OCI-LY7 (cell line): ENCODE data around the gene HEXA. TPM values are rescaled to one million over a fixed set of nuclear protein-coding genes. Genes with fewer than 3 reads are reported as not detected.

ENCODE experiments used
- BruUV-seq: library from RNA; stranded (reverse); fragments of 400-500 nt; replicated peaks from 2 replicates; lab custom pipeline; 2021; lab: Mats Ljungman, UMichigan
- CTCF ChIA-PET: fragments of 300-600 bp; sonication (Branson Sonifier 250); formaldehyde crosslinking; loops from one replicate; lab custom pipeline; 2022; ENCODE audit warnings: antibody characterized with exemption; ENCODE audit not compliant: unreplicated experiment; lab: Charles Lee
- POLR2A ChIA-PET: fragments of 300-600 bp; sonication (Branson Sonifier 250); formaldehyde crosslinking; loops from one replicate; lab custom pipeline; 2022; ENCODE audit warnings: antibody characterized with exemption; lab: Charles Lee
- DNase-seq: peaks from one replicate; pipeline ENCODE4 v3.0.0-alpha.2; 2015; ENCODE audit warnings: low spot score
- H2AFZ ChIP-seq: fragments of 200-600 bp; sonication (generic), shearing (Covaris generic); 2 replicates; pipeline ENCODE4 v1.6.1; 2014; ENCODE audit warnings: mild to moderate bottlenecking, antibody characterized with exemption, low read length, moderate library complexity
- H3K27ac ChIP-seq: fragments of 200-600 bp; sonication (generic); 2 replicates; pipeline ENCODE4 v1.5.1; 2014; ENCODE audit warnings: mixed run types, low read depth, mild to moderate bottlenecking, moderate library complexity, low read length, inconsistent platforms; ENCODE audit not compliant: poor library complexity, severe bottlenecking
- H3K36me3 ChIP-seq: fragments of 200-600 bp; sonication (generic); 2 replicates; pipeline ENCODE4 v1.6.1; 2014; ENCODE audit warnings: mild to moderate bottlenecking, antibody characterized with exemption, low read length, moderate library complexity, mixed read lengths; ENCODE audit not compliant: insufficient read depth
- H3K4me1 ChIP-seq: fragments of 200-600 bp; sonication (generic); 2 replicates; pipeline ENCODE4 v1.5.1; 2014; ENCODE audit warnings: mild to moderate bottlenecking, low read length; ENCODE audit not compliant: insufficient read depth, poor library complexity, severe bottlenecking
- H3K4me2 ChIP-seq: fragments of 200-600 bp; sonication (generic); 2 replicates; pipeline ENCODE4 v1.6.1; 2014; ENCODE audit warnings: mild to moderate bottlenecking, low read length
- H3K4me3 ChIP-seq: fragments of 200-600 bp; sonication (generic); 2 replicates; pipeline ENCODE4 v1.5.1; 2014; ENCODE audit warnings: mild to moderate bottlenecking, low read depth, low read length; ENCODE audit not compliant: poor library complexity, severe bottlenecking
- H3K79me2 ChIP-seq: fragments of 200-600 bp; sonication (generic); 2 replicates; pipeline ENCODE4 v1.6.1; 2016; ENCODE audit warnings: low read depth, mild to moderate bottlenecking, low read length, moderate library complexity, mixed read lengths; ENCODE audit not compliant: insufficient read depth
- H3K9me2 ChIP-seq: fragments of 200-600 bp; sonication (generic); 2 replicates; pipeline ENCODE4 v1.6.1; 2016; ENCODE audit warnings: mild to moderate bottlenecking, low read length, mixed read lengths; ENCODE audit not compliant: insufficient read depth
- H3K9me3 ChIP-seq: fragments of 200-600 bp; sonication (generic); 2 replicates; pipeline ENCODE4 v1.6.1; 2014; ENCODE audit warnings: mild to moderate bottlenecking, mixed run types, low read length, mixed read lengths
- H4K20me1 ChIP-seq: fragments of 200-600 bp; sonication (generic); 2 replicates; pipeline ENCODE4 v1.6.1; 2014; ENCODE audit warnings: mild to moderate bottlenecking, antibody characterized with exemption, low read length, moderate library complexity, mixed read lengths; ENCODE audit not compliant: insufficient read depth
- EZH2phosphoT487 ChIP-seq: fragments of 200-600 bp; sonication (generic); IDR thresholded peaks from 2 replicates; pipeline ENCODE4 v1.6.1; 2018; ENCODE audit warnings: low read depth, borderline replicate concordance, mild to moderate bottlenecking, mixed run types, antibody characterized with exemption, low read length, moderate library complexity, mixed read lengths
- intact Hi-C: fragments of 100-400 bp; cut with micrococcal nuclease; formaldehyde crosslinking; loops from one replicate; pipeline ENCODE4 v1.10.0; 2022; ENCODE audit not compliant: unreplicated experiment
- total RNA-seq, 2 experiments: library from RNA; depleted of rRNA in 1 of 2; stranded (reverse); fragments of >200 nt in 1 of 2; shearing (Covaris generic) in 1 of 2; gene quantifications; 2 replicates each; pipeline ENCODE4 v1.2.3, GENCODE V29; 2014 to 2022
- TF ChIP-seq, protein P1 (sequence below): fragments of 200-600 bp; sonication (generic); conservative IDR thresholded peaks from 2 replicates; pipeline ENCODE4 v1.5.1; 2014; ENCODE audit warnings: mild to moderate bottlenecking, antibody characterized with exemption, low read length, moderate library complexity, mixed read lengths

The HEXA gene
- total RNA-seq, 2 experiments from 2014 or later: 51.3 to 82.6 TPM

DNA sequence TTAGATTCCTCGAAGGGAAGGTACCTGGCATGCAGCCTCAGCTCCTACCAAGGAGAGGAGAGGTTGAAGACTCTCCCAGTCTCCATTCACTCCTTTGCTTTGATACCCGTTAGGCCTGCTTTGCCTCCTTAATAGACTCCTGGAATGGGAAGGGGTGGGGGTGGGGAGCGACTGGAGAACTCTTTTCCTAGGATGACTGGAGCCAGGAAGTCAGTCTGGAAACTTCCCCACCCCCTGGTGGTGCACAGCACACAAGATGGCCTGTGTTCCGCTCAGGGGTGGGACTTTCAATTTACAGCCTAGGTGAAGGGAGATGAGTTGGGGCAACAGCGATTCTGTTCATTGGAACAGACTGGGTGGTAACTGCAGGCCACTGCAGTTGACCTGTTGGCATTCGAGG is 34.5 kb downstream of the HEXA start:
- no peaks in the 10 kb centered on the region for H3K79me2 ChIP-seq
- no peaks in the 10 kb centered on the region for H3K4me1 ChIP-seq
- no peaks in the 10 kb centered on the region for H3K9me2 ChIP-seq
- ChIA-PET POLR2A (no interaction called here), CTCF (no interaction called here)
- no peaks in the 10 kb centered on the region for H3K9me3 ChIP-seq
- H2AFZ ChIP-seq: no peak overlapping the region
- no peak overlapping the region for H3K27ac ChIP-seq
- no peak for TF ChIP-seq EZH2phosphoT487
- TF ChIP-seq, protein P1, sequence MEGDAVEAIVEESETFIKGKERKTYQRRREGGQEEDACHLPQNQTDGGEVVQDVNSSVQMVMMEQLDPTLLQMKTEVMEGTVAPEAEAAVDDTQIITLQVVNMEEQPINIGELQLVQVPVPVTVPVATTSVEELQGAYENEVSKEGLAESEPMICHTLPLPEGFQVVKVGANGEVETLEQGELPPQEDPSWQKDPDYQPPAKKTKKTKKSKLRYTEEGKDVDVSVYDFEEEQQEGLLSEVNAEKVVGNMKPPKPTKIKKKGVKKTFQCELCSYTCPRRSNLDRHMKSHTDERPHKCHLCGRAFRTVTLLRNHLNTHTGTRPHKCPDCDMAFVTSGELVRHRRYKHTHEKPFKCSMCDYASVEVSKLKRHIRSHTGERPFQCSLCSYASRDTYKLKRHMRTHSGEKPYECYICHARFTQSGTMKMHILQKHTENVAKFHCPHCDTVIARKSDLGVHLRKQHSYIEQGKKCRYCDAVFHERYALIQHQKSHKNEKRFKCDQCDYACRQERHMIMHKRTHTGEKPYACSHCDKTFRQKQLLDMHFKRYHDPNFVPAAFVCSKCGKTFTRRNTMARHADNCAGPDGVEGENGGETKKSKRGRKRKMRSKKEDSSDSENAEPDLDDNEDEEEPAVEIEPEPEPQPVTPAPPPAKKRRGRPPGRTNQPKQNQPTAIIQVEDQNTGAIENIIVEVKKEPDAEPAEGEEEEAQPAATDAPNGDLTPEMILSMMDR: 0 out of 2 replicates have a peak, but pooled peaks have one; percentile 15
- H3K4me3 ChIP-seq: no peak overlapping the region
- DNase-seq: no peak
- BruUV-seq: no TSS peak
- H4K20me1 ChIP-seq: no peaks in the 10 kb centered on the region
- no peak overlapping the region for H3K4me2 ChIP-seq
- H3K36me3 ChIP-seq: peaks cover 15% of the 10 kb centered on the region; the same call in 1 of the 2 replicates
- intact Hi-C loops: no loop called here

DNA sequence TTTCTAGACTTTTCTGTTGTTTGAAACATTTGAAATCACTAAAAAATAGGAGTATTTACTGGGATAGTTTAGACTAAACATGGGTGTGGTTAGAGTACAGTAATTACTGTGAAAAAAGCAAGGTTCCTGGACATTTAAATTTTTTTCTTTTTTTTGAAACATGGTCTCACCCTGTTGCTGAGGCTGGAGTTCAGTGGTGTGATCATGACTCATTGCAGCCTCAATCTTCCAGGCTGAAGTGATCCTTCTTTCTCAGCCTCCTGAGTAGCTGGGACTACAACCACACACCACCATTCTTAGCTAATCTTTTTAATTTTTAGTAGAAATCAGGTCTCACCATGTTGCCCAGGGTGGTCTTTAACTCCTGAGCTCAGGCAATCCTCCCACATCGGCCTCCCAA is 35.4 kb downstream of the HEXA start:
- TF ChIP-seq EZH2phosphoT487: no peak
- TF ChIP-seq, protein P1: no peak
- H3K9me2 ChIP-seq: no peaks in the 10 kb centered on the region
- ChIA-PET POLR2A (interaction anchor here (0.7 kb wide), 1 partner anchor 114 kb away, joined by 3 read pairs; no protein-coding TSS in a partner anchor), CTCF (no interaction called here)
- no peak for DNase-seq
- no peak overlapping the region for H2AFZ ChIP-seq
- H3K4me2 ChIP-seq: no peak overlapping the region
- no peaks in the 10 kb centered on the region for H3K79me2 ChIP-seq
- peaks cover 7% of the 10 kb centered on the region; the same call in 1 of the 2 replicates for H3K36me3 ChIP-seq
- no TSS peak for BruUV-seq
- H3K4me1 ChIP-seq: no peaks in the 10 kb centered on the region
- H3K27ac ChIP-seq: no peak overlapping the region
- no peaks in the 10 kb centered on the region for H4K20me1 ChIP-seq
- intact Hi-C loops: no loop called here
- no peaks in the 10 kb centered on the region for H3K9me3 ChIP-seq
- no peak overlapping the region for H3K4me3 ChIP-seq

DNA sequence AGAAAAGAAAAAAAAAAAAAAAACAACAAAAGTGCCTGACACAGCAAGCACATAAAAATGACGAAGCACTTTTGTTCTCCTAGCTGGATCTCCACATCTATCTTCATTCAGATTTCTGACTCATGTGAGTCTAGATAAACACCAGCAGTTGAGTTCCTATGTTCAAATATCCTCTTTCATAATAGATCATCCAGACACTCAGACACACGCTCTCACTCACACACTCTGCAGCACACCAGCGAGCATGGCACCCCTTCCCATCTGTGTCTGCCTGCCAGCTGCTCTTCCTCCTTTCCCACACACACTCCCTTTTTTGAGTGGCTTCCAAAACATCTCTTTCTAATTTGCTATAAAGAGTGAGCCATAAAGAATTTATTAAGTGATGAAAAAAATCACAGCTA is 36.0 kb downstream of the HEXA start:
- no TSS peak for BruUV-seq

More for the DNA sequence above, 36.0 kb downstream of the HEXA start:
- ChIA-PET POLR2A (interaction anchor here (0.7 kb wide), 1 partner anchor 113 kb away, joined by 3 read pairs; no protein-coding TSS in a partner anchor), CTCF (no interaction called here)
- DNase-seq: no peak
- Histone ChIP-seq H3K9me3 (no peaks in the 10 kb centered on the region), H3K79me2 (no peaks in the 10 kb centered on the region), H3K27ac (no peak overlapping the region), H2AFZ (no peak overlapping the region), H3K4me1 (no peaks in the 10 kb centered on the region), H3K36me3 (peaks cover 4% of the 10 kb centered on the region; the same call in 1 of the 2 replicates), H3K9me2 (no peaks in the 10 kb centered on the region), H3K4me3 (no peak overlapping the region), H3K4me2 (no peak overlapping the region), H4K20me1 (no peaks in the 10 kb centered on the region)
- intact Hi-C loops: no loop called here
- TF ChIP-seq, protein P1: no peak
- TF ChIP-seq EZH2phosphoT487: no peak
